K562 (cell line): ENCODE results near the gene LRP4. TPM values are rescaled to one million over a fixed set of nuclear protein-coding genes. Genes with fewer than 3 reads are reported as not detected.

Experiments used
- BRD4 ChIP-seq: fragments of 200-600 bp; sonication (generic); IDR thresholded peaks from 2 replicates; pipeline ENCODE4 v1.6.1; 2017; ENCODE audit warnings: inconsistent platforms
- CBFB ChIP-seq: sonication (generic); formaldehyde crosslinking; IDR thresholded peaks from 2 replicates; pipeline ENCODE4 v1.4.0; 2020; ENCODE audit warnings: mild to moderate bottlenecking, missing genetic modification reagents
- CEBPG ChIP-seq, 3 experiments: fragments of 200-800 bp in 1 of 3; sonication (Bioruptor generic) in 1 of 3; sonication (generic) in 1 of 3; formaldehyde crosslinking in 1 of 3; IDR thresholded peaks in 2 of 3; conservative IDR thresholded peaks in 1 of 3; 2 replicates each; pipeline versions ENCODE4 v1.6.1 to v1.8.0; 2016 to 2022; ENCODE audit warnings: missing compliant biosample characterization in 2 of 3, missing genetic modification characterization in 2 of 3, mild to moderate bottlenecking in 1 of 3, missing genetic modification reagents in 1 of 3
- ETV1 ChIP-seq: fragments of 450-650 bp; conservative IDR thresholded peaks from 2 replicates; pipeline ENCODE4 v1.6.1; 2016; ENCODE audit warnings: missing genetic modification characterization, control low read depth, low read depth, missing compliant biosample characterization
- FOXJ2 ChIP-seq: fragments of 200-800 bp; sonication (Bioruptor generic); IDR thresholded peaks from 2 replicates; pipeline ENCODE4 v1.6.1; 2016; ENCODE audit warnings: missing genetic modification characterization, missing compliant biosample characterization
- HEY1 ChIP-seq: fragments of 250-450 bp; sonication (Bioruptor Pico); IDR thresholded peaks from 2 replicates; pipeline ENCODE4 v1.5.0; 2020; ENCODE audit warnings: mild to moderate bottlenecking, moderate library complexity, borderline replicate concordance
- HNRNPL ChIP-seq: fragments of 200-400 bp; formaldehyde crosslinking; IDR thresholded peaks from 2 replicates; pipeline ENCODE4 v1.6.1; 2017; ENCODE audit warnings: low read depth, mild to moderate bottlenecking, low read length
- KAT2B ChIP-seq: IDR thresholded peaks from one replicate; pipeline ENCODE4 v1.6.1; 2012; ENCODE audit warnings: low read depth, mild to moderate bottlenecking, control low read depth, inconsistent platforms, low read length, moderate library complexity
- KLF16 ChIP-seq: IDR thresholded peaks from 2 replicates; pipeline ENCODE4 v1.6.1; 2016; ENCODE audit warnings: antibody characterized with exemption
- MECOM ChIP-seq: fragments of 250-450 bp; sonication (Bioruptor Pico); IDR thresholded peaks from 2 replicates; pipeline ENCODE4 v1.8.0; 2022; ENCODE audit warnings: inconsistent platforms
- MTA3 ChIP-seq: fragments of 450-650 bp; formaldehyde crosslinking; IDR thresholded peaks from 2 replicates; pipeline ENCODE4 v1.6.1; 2017; ENCODE audit warnings: mild to moderate bottlenecking, borderline replicate concordance
- POLR2H ChIP-seq: IDR thresholded peaks from 2 replicates; pipeline ENCODE4 v1.6.1; 2016; ENCODE audit warnings: missing genetic modification characterization, low read depth, mild to moderate bottlenecking, control low read depth, missing compliant biosample characterization, moderate library complexity
- SMARCA5 ChIP-seq: fragments of 450-650 bp; IDR thresholded peaks from 2 replicates; pipeline ENCODE4 v1.6.1; 2016
- TAF15 ChIP-seq: fragments of 200-400 bp; formaldehyde crosslinking; IDR thresholded peaks from 2 replicates; pipeline ENCODE4 v1.6.1; 2017; ENCODE audit warnings: mild to moderate bottlenecking, low read depth, low read length, moderate library complexity
- TFAM ChIP-seq: fragments of 250-450 bp; sonication (Bioruptor Pico); conservative IDR thresholded peaks from 2 replicates; pipeline ENCODE4 v1.5.0; 2021; ENCODE audit warnings: mild to moderate bottlenecking, moderate library complexity
- YBX1 ChIP-seq: fragments of 450-650 bp; IDR thresholded peaks from 2 replicates; pipeline ENCODE4 v1.7.1; 2016; ENCODE audit warnings: mild to moderate bottlenecking
- ZC3H8 ChIP-seq: fragments of 450-650 bp; IDR thresholded peaks from 2 replicates; pipeline ENCODE4 v1.6.1; 2017
- ZNF696 ChIP-seq: fragments of 250-450 bp; sonication (Bioruptor Pico); conservative IDR thresholded peaks from 2 replicates; pipeline ENCODE4 v1.4.0; 2020; ENCODE audit warnings: mild to moderate bottlenecking, moderate library complexity
- ZNF780A ChIP-seq: fragments of 250-450 bp; sonication (Bioruptor Pico); IDR thresholded peaks from 2 replicates; pipeline ENCODE4 v1.5.0; 2021; ENCODE audit warnings: mild to moderate bottlenecking
- polyA plus RNA-seq, 8 experiments: library from polyadenylated mRNA; depleted of rRNA in 4 of 8; stranded (reverse) in 5 of 8; unstranded in 3 of 8; fragments of >200 nt; fragmentation: Nextera tagmentation in 2 of 8; fragmentation: Illumina TruSeq in 1 of 8; extraction: Ambion mirVana in 2 of 8; extraction: Trizol in 1 of 8; gene quantifications; 2 replicates each; pipeline versions ENCODE4 v1.2.1 to v1.2.3, GENCODE V29; 2011 to 2014; ENCODE audit warnings: inconsistent platforms in 1 of 8, missing spikeins in 1 of 8
- total RNA-seq, 7 experiments: library from RNA; depleted of rRNA in 6 of 7; stranded (reverse); fragments of >200 nt in 6 of 7; fragmentation: Illumina TruSeq in 2 of 7; extraction: Trizol in 2 of 7; gene quantifications; 2 replicates each; pipeline versions ENCODE4 v1.2.1 to v1.2.3, GENCODE V29; 2011 to 2021; ENCODE audit warnings: low replicate concordance in 1 of 7
- TF ChIP-seq, protein P1 (sequence below): fragments of 250-450 bp; sonication (Bioruptor Pico); IDR thresholded peaks from 2 replicates; pipeline ENCODE4 v1.8.0; 2022; ENCODE audit warnings: moderate library complexity, mild to moderate bottlenecking, inconsistent platforms
- TF ChIP-seq, protein P2 (sequence below): fragments of 250-450 bp; sonication (Bioruptor Pico); IDR thresholded peaks from 2 replicates; pipeline ENCODE4 v1.8.0; 2022; ENCODE audit warnings: moderate library complexity, mild to moderate bottlenecking, inconsistent platforms

LRP4 gene
- total and polyA plus RNA-seq, 9 of the 15 experiments (the other 6 are each of a cell fraction or from before 2014, with no cell fraction given) = 0.04 to 0.54 (median 0.10) TPM

DNA sequence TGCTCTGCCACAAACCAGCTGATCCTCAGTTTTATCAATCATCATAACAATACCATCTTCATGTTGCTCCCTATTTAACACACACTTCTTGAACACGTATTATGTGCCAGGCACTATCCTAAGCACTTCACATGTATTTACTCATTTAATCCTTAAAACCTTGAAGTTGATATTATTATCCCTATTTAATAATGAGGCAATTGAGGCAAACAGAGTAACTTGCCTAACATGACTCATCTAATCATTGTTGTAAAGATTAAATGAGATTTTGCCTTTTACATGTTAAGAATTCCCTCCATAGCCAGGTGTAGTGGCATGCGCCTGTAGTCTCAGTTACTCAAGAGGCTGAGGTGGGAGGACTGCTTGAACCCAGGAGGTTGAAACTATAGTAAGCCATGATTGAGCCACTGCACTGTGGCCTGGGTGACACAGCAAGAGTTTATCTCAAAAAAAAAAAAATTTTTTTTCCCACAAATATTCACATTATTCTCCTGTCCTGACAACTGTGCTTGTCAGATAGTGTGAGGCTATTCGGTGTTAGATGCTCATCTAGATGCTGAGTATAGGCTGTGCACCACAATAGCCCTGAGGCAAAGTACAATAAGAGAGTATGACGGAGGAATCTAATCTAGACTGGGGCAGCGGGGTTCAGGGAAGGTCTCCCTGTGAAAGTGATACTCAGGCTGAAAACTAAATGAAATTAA lies 85.7 kb downstream of the LRP4 start (continued):
- TF ChIP-seq, protein P1, sequence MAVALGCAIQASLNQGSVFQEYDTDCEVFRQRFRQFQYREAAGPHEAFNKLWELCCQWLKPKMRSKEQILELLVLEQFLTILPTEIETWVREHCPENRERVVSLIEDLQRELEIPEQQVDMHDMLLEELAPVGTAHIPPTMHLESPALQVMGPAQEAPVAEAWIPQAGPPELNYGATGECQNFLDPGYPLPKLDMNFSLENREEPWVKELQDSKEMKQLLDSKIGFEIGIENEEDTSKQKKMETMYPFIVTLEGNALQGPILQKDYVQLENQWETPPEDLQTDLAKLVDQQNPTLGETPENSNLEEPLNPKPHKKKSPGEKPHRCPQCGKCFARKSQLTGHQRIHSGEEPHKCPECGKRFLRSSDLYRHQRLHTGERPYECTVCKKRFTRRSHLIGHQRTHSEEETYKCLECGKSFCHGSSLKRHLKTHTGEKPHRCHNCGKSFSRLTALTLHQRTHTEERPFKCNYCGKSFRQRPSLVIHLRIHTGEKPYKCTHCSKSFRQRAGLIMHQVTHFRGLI (CRISPR knock-in tag) = no peak
- TF ChIP-seq ZNF696 (CRISPR knock-in tag) = no peak; the same call in 1 of the 2 replicates
- no peak for TF ChIP-seq ZNF780A (CRISPR knock-in tag)
- no peak for TF ChIP-seq YBX1
- no peak for TF ChIP-seq MTA3
- no peak for TF ChIP-seq CEBPG (CRISPR knock-in tag; IDR thresholded peaks at IDR 0.05)
- 0 out of 4 replicates have a peak, but pooled peaks of 1 of the 2 experiments have one; percentile 28 for TF ChIP-seq CEBPG (tag; conservative IDR thresholded peaks at IDR 0.05 in 1 of 2, IDR thresholded peaks at IDR 0.05 in 1 of 2)
- TF ChIP-seq, protein P2, sequence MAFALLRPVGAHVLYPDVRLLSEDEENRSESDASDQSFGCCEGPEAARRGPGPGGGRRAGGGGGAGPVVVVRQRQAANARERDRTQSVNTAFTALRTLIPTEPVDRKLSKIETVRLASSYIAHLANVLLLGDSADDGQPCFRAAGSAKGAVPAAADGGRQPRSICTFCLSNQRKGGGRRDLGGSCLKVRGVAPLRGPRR (CRISPR knock-in tag) = 0 out of 2 replicates have a peak, but pooled peaks have one; percentile 34
- no peak for TF ChIP-seq KLF16
- TF ChIP-seq ETV1 (tag) = no peak
- TF ChIP-seq ZC3H8 = no peak
- no peak for TF ChIP-seq TFAM (CRISPR knock-in tag)
- no peak for TF ChIP-seq KAT2B
- no peak for TF ChIP-seq HEY1 (CRISPR knock-in tag)
- no peak for TF ChIP-seq POLR2H (tag)
- TF ChIP-seq SMARCA5 = no peak
- no peak for TF ChIP-seq BRD4
- no peak for TF ChIP-seq CBFB (CRISPR knock-in tag)
- no peak for TF ChIP-seq HNRNPL
- TF ChIP-seq TAF15 = no peak
- no peak for TF ChIP-seq FOXJ2 (tag)
- TF ChIP-seq MECOM (CRISPR knock-in tag) = no peak
